Stimulated activated CD8-positive, alpha-beta memory T cell treated with anti-CD3 and anti-CD28 coated beads, Interleukin-15, amount 100 ng/mL, for 24 hours (primary cell): ENCODE results near the gene ADAMTS3.

Experiments used
- DNase-seq: peaks from one replicate; pipeline ENCODE4 v3.0.0-alpha.2; 2020; ENCODE audit warnings: low read depth

Gene ADAMTS3

GRCh38 chr4:72290737-72291136 lies 278.3 kb downstream of the ADAMTS3 start:
- DNase-seq = no peak

- DNase-seq = no peak
These were observed 282.1 kb downstream of the ADAMTS3 start for GRCh38 chr4:72286910-72287309.

- no peak for DNase-seq
These were observed 282.8 kb downstream of the ADAMTS3 start for GRCh38 chr4:72286185-72286584.

GRCh38 chr4:72283357-72283756 lies 285.7 kb downstream of the ADAMTS3 start:
- no peak for DNase-seq

- no peak for DNase-seq
These were observed 288.8 kb downstream of the ADAMTS3 start for GRCh38 chr4:72280252-72280651.

- DNase-seq = no peak
These were observed 293.6 kb downstream of the ADAMTS3 start for GRCh38 chr4:72275381-72275780.

GRCh38 chr4:72274251-72274650 lies 294.8 kb downstream of the ADAMTS3 start:
- DNase-seq = no peak

- no peak for DNase-seq
These were observed 313.8 kb downstream of the ADAMTS3 start for GRCh38 chr4:72255269-72255668.

GRCh38 chr4:72243641-72244040 lies 325.4 kb downstream of the ADAMTS3 start:
- DNase-seq = no peak

- no peak for DNase-seq
These were observed 329.4 kb downstream of the ADAMTS3 start for GRCh38 chr4:72239487-72240116.
